A673 (cell line): ENCODE results near the gene DNMT3A. TPM values are rescaled to one million over a fixed set of nuclear protein-coding genes. Genes with fewer than 3 reads are reported as not detected.

ENCODE experiments used
- BruUV-seq: library from RNA; stranded (reverse); fragments of 400-500 nt; replicated peaks from 2 replicates; lab custom pipeline; 2021; lab: Mats Ljungman, UMichigan
- CTCF ChIA-PET: fragments of 300-600 bp; sonication (Branson Sonifier 250); formaldehyde crosslinking; loops from one replicate; lab custom pipeline; 2022; ENCODE audit warnings: antibody characterized with exemption; lab: Charles Lee
- POLR2A ChIA-PET: fragments of 300-600 bp; sonication (Branson Sonifier 250); formaldehyde crosslinking; loops from one replicate; lab custom pipeline; 2022; ENCODE audit warnings: antibody characterized with exemption; ENCODE audit not compliant: low non-redundant PET; lab: Charles Lee
- DNase-seq: peaks from one replicate; pipeline ENCODE4 v3.0.0-alpha.2; 2015; ENCODE audit warnings: low spot score
- H3K27ac ChIP-seq: fragments of 200-600 bp; sonication (generic); 2 replicates; pipeline ENCODE4 v1.5.1; 2016; ENCODE audit warnings: mixed run types, low read depth, mild to moderate bottlenecking, mixed read lengths, antibody characterized with exemption, low read length; ENCODE audit not compliant: poor library complexity, severe bottlenecking
- H3K27me3 ChIP-seq: fragments of 200-600 bp; sonication (generic); replicated peaks from 2 replicates; pipeline ENCODE4 v1.6.1; 2017; ENCODE audit warnings: mixed run types, low read depth, mild to moderate bottlenecking, mixed read lengths, antibody characterized with exemption, low read length; ENCODE audit not compliant: insufficient read depth, poor library complexity
- H3K36me3 ChIP-seq: fragments of 200-600 bp; sonication (generic); 2 replicates; pipeline ENCODE4 v1.6.1; 2016; ENCODE audit warnings: mixed run types, mild to moderate bottlenecking, mixed read lengths, antibody characterized with exemption, low read length; ENCODE audit not compliant: insufficient read depth, poor library complexity, severe bottlenecking
- H3K4me1 ChIP-seq: fragments of 200-600 bp; sonication (generic); 2 replicates; pipeline ENCODE4 v1.6.1; 2017; ENCODE audit warnings: mixed run types, mild to moderate bottlenecking, mixed read lengths, antibody characterized with exemption, low read length; ENCODE audit not compliant: insufficient read depth, poor library complexity, severe bottlenecking
- H3K4me3 ChIP-seq: fragments of 200-600 bp; sonication (generic); 2 replicates; pipeline ENCODE4 v1.5.1; 2016; ENCODE audit warnings: low read depth, mixed run types, mild to moderate bottlenecking, mixed read lengths, low read length; ENCODE audit not compliant: poor library complexity, severe bottlenecking
- H3K9me3 ChIP-seq: fragments of 200-600 bp; sonication (generic); 2 replicates; pipeline ENCODE4 v1.6.1; 2016; ENCODE audit warnings: mixed run types, low read depth, mild to moderate bottlenecking, mixed read lengths, antibody characterized with exemption, low read length; ENCODE audit not compliant: poor library complexity, severe bottlenecking
- EZH2 ChIP-seq: fragments of 200-600 bp; sonication (generic); IDR thresholded peaks from 2 replicates; pipeline ENCODE4 v1.6.1; 2017; ENCODE audit warnings: borderline replicate concordance, low read depth, mild to moderate bottlenecking, mixed read lengths, antibody characterized with exemption, low read length; ENCODE audit not compliant: poor library complexity, severe bottlenecking
- intact Hi-C: fragments of 100-400 bp; cut with micrococcal nuclease; formaldehyde crosslinking; loops from one replicate; pipeline ENCODE4 v1.10.0; 2022; ENCODE audit not compliant: unreplicated experiment
- total RNA-seq: library from RNA; stranded (reverse); gene quantifications from 2 replicates; pipeline ENCODE4 v1.2.3, GENCODE V29; 2021
- TF ChIP-seq, protein P1 (sequence below): fragments of 300-800, 200-600 bp; sonication (generic); conservative IDR thresholded peaks from 2 replicates; pipeline ENCODE4 v1.5.1; 2017; ENCODE audit warnings: low read depth, mild to moderate bottlenecking, antibody characterized with exemption, low read length, moderate library complexity, mixed read lengths

Gene DNMT3A
- total RNA-seq, 1 experiment from 2014 or later = 109 TPM

GRCh38 chr2:25331686-25332365 is 9.9 kb downstream of the DNMT3A start:
- no peak for DNase-seq
- Histone ChIP-seq H3K9me3 (peaks cover 10% of the 10 kb centered on the region), H3K27ac (no peak overlapping the region), H3K27me3 (no peaks in the 10 kb centered on the region), H3K4me1 (peaks cover 3% of the 10 kb centered on the region), H3K36me3 (peaks cover 12% of the 10 kb centered on the region), H3K4me3 (no peak overlapping the region)
- POLR2A ChIA-PET = no interaction called here
- TF ChIP-seq, protein P1, sequence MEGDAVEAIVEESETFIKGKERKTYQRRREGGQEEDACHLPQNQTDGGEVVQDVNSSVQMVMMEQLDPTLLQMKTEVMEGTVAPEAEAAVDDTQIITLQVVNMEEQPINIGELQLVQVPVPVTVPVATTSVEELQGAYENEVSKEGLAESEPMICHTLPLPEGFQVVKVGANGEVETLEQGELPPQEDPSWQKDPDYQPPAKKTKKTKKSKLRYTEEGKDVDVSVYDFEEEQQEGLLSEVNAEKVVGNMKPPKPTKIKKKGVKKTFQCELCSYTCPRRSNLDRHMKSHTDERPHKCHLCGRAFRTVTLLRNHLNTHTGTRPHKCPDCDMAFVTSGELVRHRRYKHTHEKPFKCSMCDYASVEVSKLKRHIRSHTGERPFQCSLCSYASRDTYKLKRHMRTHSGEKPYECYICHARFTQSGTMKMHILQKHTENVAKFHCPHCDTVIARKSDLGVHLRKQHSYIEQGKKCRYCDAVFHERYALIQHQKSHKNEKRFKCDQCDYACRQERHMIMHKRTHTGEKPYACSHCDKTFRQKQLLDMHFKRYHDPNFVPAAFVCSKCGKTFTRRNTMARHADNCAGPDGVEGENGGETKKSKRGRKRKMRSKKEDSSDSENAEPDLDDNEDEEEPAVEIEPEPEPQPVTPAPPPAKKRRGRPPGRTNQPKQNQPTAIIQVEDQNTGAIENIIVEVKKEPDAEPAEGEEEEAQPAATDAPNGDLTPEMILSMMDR = no peak
- no peak for TF ChIP-seq EZH2
- intact Hi-C loops = no loop called here
- CTCF ChIA-PET = no interaction called here
- no TSS peak for BruUV-seq

DNA sequence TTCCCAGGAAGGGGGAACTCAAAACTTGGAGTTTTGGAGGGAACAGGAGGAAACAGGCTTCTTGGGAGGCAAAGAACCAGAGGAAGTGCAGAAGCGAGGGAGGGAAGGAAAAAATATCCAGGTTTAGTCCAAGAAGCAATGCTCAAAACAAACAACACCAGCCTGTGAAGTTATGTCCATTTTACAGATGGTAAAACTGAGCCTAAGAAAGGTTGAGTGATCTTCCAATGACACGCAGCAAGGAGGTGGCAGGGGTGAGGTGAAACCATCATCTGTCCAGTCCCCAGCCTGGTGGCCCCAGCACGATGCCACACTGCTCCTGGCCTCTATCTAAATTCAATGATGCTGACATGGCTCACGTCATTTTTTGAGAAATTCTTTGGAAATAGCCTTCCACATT is 10.8 kb downstream of the DNMT3A start:
- POLR2A ChIA-PET = no interaction called here
- Histone ChIP-seq H3K27ac (no peak overlapping the region), H3K36me3 (peaks cover 19% of the 10 kb centered on the region), H3K27me3 (no peaks in the 10 kb centered on the region), H3K4me1 (peaks cover 3% of the 10 kb centered on the region), H3K4me3 (no peak overlapping the region), H3K9me3 (peaks cover 16% of the 10 kb centered on the region)
- CTCF ChIA-PET = no interaction called here
- no TSS peak for BruUV-seq
- TF ChIP-seq EZH2 = no peak
- TF ChIP-seq, protein P1 = no peak
- intact Hi-C loops = no loop called here
- DNase-seq = no peak

GRCh38 chr2:25330273-25330672 is 11.5 kb downstream of the DNMT3A start:
- H3K4me3 ChIP-seq = no peak overlapping the region
- H3K9me3 ChIP-seq = peaks cover 16% of the 10 kb centered on the region
- DNase-seq = no peak
- BruUV-seq = no TSS peak
- intact Hi-C loops = no loop called here
- no peak overlapping the region for H3K27ac ChIP-seq
- ChIA-PET POLR2A (no interaction called here), CTCF (no interaction called here)
- no peaks in the 10 kb centered on the region for H3K27me3 ChIP-seq
- TF ChIP-seq, protein P1 = no peak
- TF ChIP-seq EZH2 = no peak
- H3K4me1 ChIP-seq = no peaks in the 10 kb centered on the region
- peaks cover 19% of the 10 kb centered on the region for H3K36me3 ChIP-seq
